Measurements from ENCODE around the gene KLHL29.

KLHL29 gene

GRCh38 chr2:23448906-23449305 lies 63.9 kb downstream of the KLHL29 start:
- TF ChIP-seq CTCF (IDR thresholded peaks at IDR 0.05; ENCODE audit: insufficient read depth, missing control alignments) = no peak
- no peak for FAIRE-seq
- DNase-seq (ENCODE audit: insufficient read length, low spot score) = no peak

- DNase-seq (ENCODE audit: insufficient read length, low spot score) (no peak), FAIRE-seq (no peak)
- no peak for TF ChIP-seq CTCF (IDR thresholded peaks at IDR 0.05; ENCODE audit: insufficient read depth, missing control alignments)
Measured at GRCh38 chr2:23449413-23449812, 64.4 kb downstream of the KLHL29 start.

- no peak for DNase-seq (ENCODE audit: insufficient read length, low spot score)
- no peak for TF ChIP-seq CTCF (IDR thresholded peaks at IDR 0.05; ENCODE audit: insufficient read depth, missing control alignments)
- FAIRE-seq = no peak
Measured at GRCh38 chr2:23449831-23450331, 64.9 kb downstream of the KLHL29 start.

GRCh38 chr2:23452372-23452771 lies 67.4 kb downstream of the KLHL29 start:
- FAIRE-seq (no peak), DNase-seq (ENCODE audit: insufficient read length, low spot score) (no peak)
- no peak for TF ChIP-seq CTCF (IDR thresholded peaks at IDR 0.05; ENCODE audit: insufficient read depth, missing control alignments)

- DNase-seq (ENCODE audit: insufficient read length, low spot score) = no peak
- FAIRE-seq = no peak
- no peak for TF ChIP-seq CTCF (IDR thresholded peaks at IDR 0.05; ENCODE audit: insufficient read depth, missing control alignments)
Measured at GRCh38 chr2:23452853-23453420, 68.0 kb downstream of the KLHL29 start.

- FAIRE-seq = no peak
- no peak for DNase-seq (ENCODE audit: insufficient read length, low spot score)
- TF ChIP-seq CTCF (IDR thresholded peaks at IDR 0.05; ENCODE audit: insufficient read depth, missing control alignments) = no peak
Measured at GRCh38 chr2:23453432-23453831, 68.5 kb downstream of the KLHL29 start.

- no peak for TF ChIP-seq CTCF (IDR thresholded peaks at IDR 0.05; ENCODE audit: insufficient read depth, missing control alignments)
- FAIRE-seq (peak; percentile 48), DNase-seq (ENCODE audit: insufficient read length, low spot score) (peak; percentile 50)
Measured at GRCh38 chr2:23453836-23454460, 69.0 kb downstream of the KLHL29 start.

All from D721Med (cell line).